HG02759 (cell line): ENCODE data around the gene TMPRSS3.

Source experiments
- ATAC-seq: cut with Tn5 transposase; IDR thresholded peaks from one replicate; pipeline ENCODE4 v1.9.1; 2021; ENCODE audit warnings: mild to moderate bottlenecking, moderate library complexity; ENCODE audit not compliant: unreplicated experiment

TMPRSS3 gene

DNA sequence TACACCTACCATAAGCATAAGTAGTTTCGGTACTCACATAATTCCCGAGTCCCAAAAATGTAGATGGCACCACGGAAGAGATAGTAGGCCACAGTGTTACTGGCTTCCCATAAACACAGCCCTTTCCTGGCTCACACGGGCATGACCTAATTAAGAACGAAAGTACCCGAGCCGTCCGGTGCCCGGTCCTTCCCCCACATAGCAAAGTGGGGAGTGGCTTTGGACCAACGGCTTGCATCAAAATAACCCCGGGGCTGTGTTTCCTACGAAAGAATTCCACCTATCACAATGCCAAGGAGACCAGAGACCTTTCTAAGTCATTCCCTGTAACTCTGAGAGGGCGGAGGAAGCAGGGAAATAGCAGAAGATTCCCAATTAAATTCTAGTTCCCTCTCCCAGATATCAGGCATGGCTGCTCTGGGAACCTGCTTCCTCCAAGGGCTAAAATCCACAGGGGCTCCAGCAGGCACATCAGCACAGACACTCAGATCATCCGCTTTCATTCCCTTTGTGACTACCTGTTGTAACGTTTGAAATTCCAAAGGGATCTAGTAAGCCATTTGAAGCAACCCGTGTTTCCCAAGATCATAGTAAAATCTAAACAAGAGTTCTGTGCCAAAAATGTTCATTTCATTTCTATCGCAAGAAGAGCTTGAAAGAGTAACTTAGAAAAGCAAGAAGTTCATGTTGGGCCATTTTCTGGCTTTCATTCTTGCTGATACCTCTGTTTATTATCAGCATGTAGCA lies at the start of gene TMPRSS3:
Gene TMPRSS3 (minus strand): TSS at position 148 of the 747 bp plus-strand sequence. CDS start 635 bp downstream, outside the sequence.
- ATAC-seq = no peak

GRCh38 chr21:42445311-42445710 lies 49.5 kb upstream of the TMPRSS3 start:
- no peak for ATAC-seq

DNA sequence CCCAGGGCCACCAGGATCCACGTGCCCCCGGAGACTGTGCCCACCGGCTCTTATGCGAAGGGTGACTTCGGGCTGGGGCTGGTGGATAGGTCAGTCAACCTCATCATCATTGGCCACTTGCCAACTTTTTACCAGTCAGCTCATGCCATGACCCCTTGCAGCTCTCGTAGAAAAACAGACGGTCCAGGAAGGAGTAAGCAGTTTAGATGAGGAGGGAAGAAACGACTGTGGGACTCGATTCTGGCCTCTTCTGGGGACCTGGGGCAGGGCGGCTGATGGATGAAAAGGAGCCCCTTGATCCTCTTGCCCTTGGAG lies 48.9 kb upstream of the TMPRSS3 start:
- ATAC-seq = no peak

GRCh38 chr21:42443876-42444744 lies 48.3 kb upstream of the TMPRSS3 start:
- ATAC-seq = no peak

DNA sequence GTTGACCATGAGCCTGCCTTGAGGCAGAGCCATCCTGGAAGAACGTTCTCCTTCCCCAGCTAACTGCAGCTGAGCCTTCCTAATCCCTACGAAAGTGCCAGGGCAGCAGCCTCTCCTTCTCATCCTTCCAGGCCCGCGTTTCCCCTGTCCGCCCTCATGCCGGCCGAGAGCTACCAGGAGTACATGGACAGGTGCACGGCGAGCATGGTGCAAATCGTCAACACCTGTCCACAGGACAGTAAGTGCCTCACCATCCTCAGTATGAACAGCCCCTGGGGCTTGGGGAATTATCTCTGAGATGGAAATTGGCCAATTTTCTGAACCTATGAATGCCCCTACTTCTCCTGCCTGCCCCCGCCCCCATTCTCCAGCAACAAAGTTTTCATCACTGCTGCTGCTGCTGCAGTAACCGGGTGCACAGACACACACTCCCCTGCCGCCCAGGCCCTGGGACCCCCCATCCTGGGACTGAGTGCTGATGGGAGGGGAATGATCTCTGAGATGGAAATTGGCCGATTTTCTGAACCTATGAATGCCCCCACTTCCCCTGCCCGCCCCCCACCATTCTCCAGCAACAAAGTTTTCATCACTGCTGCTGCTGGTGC lies 47.4 kb upstream of the TMPRSS3 start:
- no peak for ATAC-seq

- ATAC-seq = no peak
Measured at GRCh38 chr21:42441963-42442362, 46.1 kb upstream of the TMPRSS3 start.

DNA sequence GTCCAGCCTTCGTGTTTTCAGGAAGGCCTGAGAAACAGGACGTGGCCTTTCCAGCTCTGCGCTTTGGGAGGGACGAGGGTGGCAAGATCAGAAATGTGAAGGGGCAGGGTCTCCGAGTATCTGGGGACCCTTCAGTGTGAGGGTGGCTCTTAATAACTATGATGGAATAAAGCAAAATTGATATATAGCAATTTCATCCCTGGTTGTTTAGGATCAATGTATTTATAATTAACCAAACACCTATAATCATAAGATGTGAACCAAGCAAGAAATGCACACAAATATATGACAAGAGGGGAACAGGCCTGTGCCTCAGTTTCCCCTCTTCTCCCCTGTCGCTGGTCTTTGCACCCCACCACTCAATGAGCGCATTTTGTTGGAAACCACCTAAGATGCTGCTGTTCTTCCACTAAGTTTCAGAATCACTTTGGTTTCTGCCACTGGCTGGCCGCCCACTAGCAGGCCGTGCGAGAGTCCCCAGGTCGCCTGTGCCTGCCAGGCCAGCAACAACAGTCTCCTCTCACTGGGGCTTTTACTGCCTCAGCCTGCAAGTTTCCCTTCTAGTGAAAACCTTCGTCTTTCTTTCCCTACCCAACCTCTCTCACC lies 44.4 kb upstream of the TMPRSS3 start:
- ATAC-seq = peak; percentile 73

DNA sequence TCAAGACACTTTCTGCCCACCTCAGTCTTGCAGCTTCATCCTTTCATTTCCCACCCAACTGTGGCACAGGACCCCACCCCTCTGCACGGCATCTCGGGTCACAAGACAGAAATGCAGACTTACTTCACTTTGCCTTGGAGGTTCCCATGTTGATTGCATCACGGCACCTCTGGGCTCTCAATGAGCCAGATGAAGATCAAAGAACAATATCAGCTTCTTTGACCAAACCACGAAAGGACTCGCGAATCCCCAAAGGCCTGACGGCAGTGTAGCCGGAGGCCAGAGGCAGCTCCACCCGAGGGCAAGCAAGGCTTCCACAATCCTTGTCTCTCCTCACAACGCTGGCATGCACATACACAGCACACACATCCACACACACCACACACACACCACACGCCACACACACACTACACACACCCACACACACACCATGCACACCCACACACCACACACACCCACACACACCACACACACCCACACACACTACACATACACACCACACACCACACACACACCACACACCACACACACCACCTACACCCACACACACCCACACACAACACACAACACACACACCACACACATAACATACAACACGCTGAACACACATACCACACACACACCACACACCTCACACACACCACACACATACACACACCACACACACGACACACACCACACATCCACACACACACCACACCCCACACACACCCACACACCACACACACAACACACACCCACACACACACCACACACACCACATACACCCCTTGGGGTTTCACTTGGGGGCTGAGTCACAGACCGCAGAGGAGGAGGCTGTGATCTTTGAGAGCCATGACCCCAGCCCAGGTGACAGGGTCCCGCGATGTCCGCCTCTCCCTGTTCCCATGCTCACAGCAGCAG lies 43.7 kb upstream of the TMPRSS3 start:
- no peak for ATAC-seq

- ATAC-seq = no peak
Measured at GRCh38 chr21:42438316-42439205, 42.7 kb upstream of the TMPRSS3 start.

- no peak for ATAC-seq
Measured at GRCh38 chr21:42437786-42438185, 41.9 kb upstream of the TMPRSS3 start.

DNA sequence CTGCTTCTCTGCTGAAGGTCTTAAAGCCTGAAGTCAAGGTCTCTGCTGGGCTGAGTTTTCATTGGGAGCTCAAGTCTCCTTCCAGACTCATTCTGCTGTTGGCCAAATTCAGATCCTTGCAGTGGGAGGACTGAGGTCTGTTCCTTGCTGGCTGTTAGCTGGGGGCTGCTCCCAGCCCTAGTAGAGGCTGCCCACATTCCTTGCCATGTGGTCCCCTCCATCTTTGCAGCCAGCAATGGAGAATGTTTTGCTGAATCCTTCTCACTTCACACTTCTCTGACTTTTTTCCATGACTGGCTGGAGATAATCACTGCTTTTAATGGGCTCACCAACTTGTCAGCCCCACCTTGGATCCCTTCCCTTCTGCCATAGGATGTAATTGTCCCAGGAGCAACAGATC lies 41.1 kb upstream of the TMPRSS3 start:
- ATAC-seq = no peak

GRCh38 chr21:42435833-42436232 lies 40.0 kb upstream of the TMPRSS3 start:
- no peak for ATAC-seq

DNA sequence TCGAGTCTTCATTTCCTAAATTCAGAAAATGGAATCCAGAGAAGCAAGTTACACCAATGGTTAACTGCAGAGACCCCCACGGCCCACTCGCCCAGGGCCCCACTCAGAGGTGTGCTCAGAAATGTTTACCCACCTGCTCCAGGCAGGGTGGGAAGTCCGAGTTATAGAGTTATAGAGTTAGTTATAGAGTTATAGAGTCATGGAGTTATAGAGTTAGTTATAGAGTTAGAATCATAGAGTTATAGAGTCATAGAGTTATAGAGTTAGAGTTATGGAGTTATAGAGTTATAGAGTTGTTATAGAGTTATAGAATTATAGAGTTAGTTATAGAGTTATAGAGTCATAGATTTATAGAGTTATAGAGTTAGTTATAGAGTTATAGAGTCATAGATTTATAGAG lies 39.5 kb upstream of the TMPRSS3 start:
- no peak for ATAC-seq

GRCh38 chr21:42434884-42435283 lies 39.0 kb upstream of the TMPRSS3 start:
- no peak for ATAC-seq

DNA sequence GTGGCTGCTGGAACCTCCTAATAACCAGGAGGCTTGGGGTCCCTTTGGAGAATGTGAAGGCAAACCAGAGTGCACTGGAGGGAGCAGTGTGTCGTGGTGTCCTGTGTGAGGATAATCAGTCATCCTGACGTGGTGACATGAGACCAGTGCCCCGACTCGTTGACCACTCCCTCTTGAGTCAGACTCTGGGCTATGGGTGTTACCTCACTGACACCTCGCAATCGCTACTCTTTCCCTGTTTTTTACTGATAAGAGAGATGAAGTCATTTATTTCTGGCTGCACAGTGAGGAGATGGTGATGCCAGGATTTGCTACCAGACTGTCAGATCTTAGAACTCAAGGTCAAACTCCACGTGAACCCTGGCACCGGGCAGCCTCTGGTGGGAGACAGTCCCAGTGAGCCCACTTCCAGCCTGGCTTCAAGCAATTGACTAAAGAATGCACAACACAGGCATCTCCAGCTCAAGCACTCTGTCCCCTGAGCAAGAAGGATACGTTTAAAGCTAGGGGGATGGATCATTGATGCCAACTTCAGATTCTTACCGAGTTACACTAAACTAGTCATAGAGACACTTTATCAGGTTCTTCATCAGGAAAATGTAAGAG lies 38.2 kb upstream of the TMPRSS3 start:
- no peak for ATAC-seq

- ATAC-seq = no peak
Measured at GRCh38 chr21:42432695-42433094, 36.8 kb upstream of the TMPRSS3 start.

- ATAC-seq = no peak
Measured at GRCh38 chr21:42431196-42431595, 35.3 kb upstream of the TMPRSS3 start.

DNA sequence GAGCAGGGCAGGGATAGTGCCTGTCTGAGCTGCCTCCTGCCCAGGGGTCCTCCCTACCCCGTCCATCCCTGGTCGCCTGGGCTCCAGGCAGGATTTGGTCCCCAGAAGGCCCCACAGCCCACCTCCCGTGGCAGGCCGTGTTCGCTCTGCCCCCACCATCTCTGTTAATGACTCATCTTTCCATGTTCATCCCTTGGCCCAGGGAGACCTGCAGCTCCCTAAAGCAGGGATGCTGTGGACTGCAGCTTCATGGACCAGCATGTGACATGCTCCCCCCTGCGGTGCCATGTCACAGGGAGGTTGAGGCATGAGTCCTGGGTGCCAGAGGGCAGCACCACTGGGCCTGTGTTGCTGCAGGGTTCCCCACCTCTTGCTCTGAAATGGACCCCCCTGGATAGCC lies 34.7 kb upstream of the TMPRSS3 start:
- no peak for ATAC-seq

- ATAC-seq = no peak
Measured at GRCh38 chr21:42429856-42430255, 34.0 kb upstream of the TMPRSS3 start.
